ENCODE data around the gene KCNQ1. TPM values are rescaled to one million over a fixed set of nuclear protein-coding genes. Genes with fewer than 3 reads are reported as not detected.

Gene KCNQ1
- total RNA-seq, 1 donor from 2014 or later, result 8.5 TPM

GRCh38 chr11:2554338-2555207 lies 109.8 kb downstream of the KCNQ1 start:
- no peak overlapping the region for H3K4me3 Mint-ChIP-seq
- TF ChIP-seq, protein P1, sequence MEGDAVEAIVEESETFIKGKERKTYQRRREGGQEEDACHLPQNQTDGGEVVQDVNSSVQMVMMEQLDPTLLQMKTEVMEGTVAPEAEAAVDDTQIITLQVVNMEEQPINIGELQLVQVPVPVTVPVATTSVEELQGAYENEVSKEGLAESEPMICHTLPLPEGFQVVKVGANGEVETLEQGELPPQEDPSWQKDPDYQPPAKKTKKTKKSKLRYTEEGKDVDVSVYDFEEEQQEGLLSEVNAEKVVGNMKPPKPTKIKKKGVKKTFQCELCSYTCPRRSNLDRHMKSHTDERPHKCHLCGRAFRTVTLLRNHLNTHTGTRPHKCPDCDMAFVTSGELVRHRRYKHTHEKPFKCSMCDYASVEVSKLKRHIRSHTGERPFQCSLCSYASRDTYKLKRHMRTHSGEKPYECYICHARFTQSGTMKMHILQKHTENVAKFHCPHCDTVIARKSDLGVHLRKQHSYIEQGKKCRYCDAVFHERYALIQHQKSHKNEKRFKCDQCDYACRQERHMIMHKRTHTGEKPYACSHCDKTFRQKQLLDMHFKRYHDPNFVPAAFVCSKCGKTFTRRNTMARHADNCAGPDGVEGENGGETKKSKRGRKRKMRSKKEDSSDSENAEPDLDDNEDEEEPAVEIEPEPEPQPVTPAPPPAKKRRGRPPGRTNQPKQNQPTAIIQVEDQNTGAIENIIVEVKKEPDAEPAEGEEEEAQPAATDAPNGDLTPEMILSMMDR (IDR thresholded peaks at IDR 0.05; ENCODE audit: unreplicated experiment), result no peak
- no peaks in the 10 kb centered on the region for H3K36me3 Mint-ChIP-seq
- H3K9me3 Mint-ChIP-seq, result peaks cover 16% of the 10 kb centered on the region
- DNase-seq (ENCODE audit: low spot score in 2 of 2, unreplicated experiment in 2 of 2), result no peak
- H3K4me1 Mint-ChIP-seq, result peaks cover 9% of the 10 kb centered on the region
- H3K27me3 Mint-ChIP-seq (ENCODE audit: low read depth), result peaks cover 12% of the 10 kb centered on the region
- H3K27ac Mint-ChIP-seq, result peak overlapping the region; percentile 43

DNA sequence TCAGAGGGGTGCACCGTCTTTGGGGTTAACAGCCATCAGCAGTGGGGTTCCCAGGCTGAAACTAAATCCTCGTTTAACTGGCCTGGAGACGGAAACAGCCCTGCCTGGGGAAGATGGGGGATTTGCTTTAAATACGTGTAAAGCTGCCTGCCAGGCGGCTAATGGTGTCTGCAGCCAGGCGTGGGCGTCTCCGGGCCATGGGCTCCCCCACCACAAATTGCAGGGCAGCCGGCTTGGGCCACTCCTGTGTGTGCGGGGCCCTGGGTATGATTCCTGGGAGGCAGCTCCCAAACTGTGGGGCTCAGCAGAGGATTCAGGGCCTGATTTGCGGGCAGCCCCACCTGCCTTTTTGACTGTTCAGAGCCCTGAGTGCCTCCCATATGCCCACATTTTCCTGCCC lies 110.5 kb downstream of the KCNQ1 start:
- TF ChIP-seq, protein P1 (IDR thresholded peaks at IDR 0.05; ENCODE audit: unreplicated experiment), result no peak
- Mint-ChIP-seq H3K27me3 (ENCODE audit: low read depth) (peaks cover 12% of the 10 kb centered on the region), H3K4me1 (peaks cover 9% of the 10 kb centered on the region), H3K27ac (peak overlapping the region; percentile 43), H3K4me3 (no peak overlapping the region), H3K36me3 (no peaks in the 10 kb centered on the region), H3K9me3 (peaks cover 16% of the 10 kb centered on the region)
- DNase-seq (ENCODE audit: low spot score in 2 of 2, unreplicated experiment in 2 of 2), result no peak

DNA sequence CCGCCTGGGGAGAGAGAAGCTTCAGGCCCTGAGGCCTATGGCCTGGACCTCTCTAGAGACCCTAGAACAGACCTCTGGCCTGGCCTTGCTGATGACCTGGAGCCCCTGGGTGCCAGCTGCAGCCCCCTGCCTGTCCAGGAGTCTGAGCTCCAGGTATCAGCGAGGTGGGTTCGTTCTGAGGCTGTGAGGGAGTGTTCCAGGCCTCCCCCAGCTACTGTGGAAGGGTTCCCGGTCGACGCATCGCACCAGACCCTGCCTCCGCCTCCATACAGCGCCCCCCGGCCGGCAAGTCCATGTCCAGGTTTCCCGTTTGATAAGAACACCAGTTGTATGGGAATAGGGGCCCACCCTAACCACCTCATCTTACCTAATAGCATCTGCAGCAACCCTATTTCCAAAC lies 111.1 kb downstream of the KCNQ1 start:
- H3K4me1 Mint-ChIP-seq, result peaks cover 9% of the 10 kb centered on the region
- DNase-seq (ENCODE audit: low spot score in 2 of 2, unreplicated experiment in 2 of 2), result peak in 1 of 2 experiments; percentile 13
- H3K36me3 Mint-ChIP-seq, result no peaks in the 10 kb centered on the region
- peaks cover 12% of the 10 kb centered on the region for H3K27me3 Mint-ChIP-seq (ENCODE audit: low read depth)
- peaks cover 16% of the 10 kb centered on the region for H3K9me3 Mint-ChIP-seq
- TF ChIP-seq, protein P1 (IDR thresholded peaks at IDR 0.05; ENCODE audit: unreplicated experiment), result no peak
- no peak overlapping the region for H3K4me3 Mint-ChIP-seq
- H3K27ac Mint-ChIP-seq, result no peak overlapping the region

GRCh38 chr11:2557381-2557780 lies 112.6 kb downstream of the KCNQ1 start:
- H3K4me3 Mint-ChIP-seq, result no peak overlapping the region
- no peak overlapping the region for H3K27ac Mint-ChIP-seq
- no peak for DNase-seq (ENCODE audit: low spot score in 2 of 2, unreplicated experiment in 2 of 2)
- TF ChIP-seq, protein P1 (IDR thresholded peaks at IDR 0.05; ENCODE audit: unreplicated experiment), result no peak
- H3K4me1 Mint-ChIP-seq, result peaks cover 9% of the 10 kb centered on the region
- peaks cover 11% of the 10 kb centered on the region for H3K9me3 Mint-ChIP-seq
- H3K27me3 Mint-ChIP-seq (ENCODE audit: low read depth), result peaks cover 6% of the 10 kb centered on the region
- H3K36me3 Mint-ChIP-seq, result no peaks in the 10 kb centered on the region

GRCh38 chr11:2558397-2558796 lies 113.6 kb downstream of the KCNQ1 start:
- Mint-ChIP-seq H3K9me3 (peaks cover 11% of the 10 kb centered on the region), H3K36me3 (no peaks in the 10 kb centered on the region), H3K27ac (no peak overlapping the region), H3K4me1 (peaks cover 17% of the 10 kb centered on the region), H3K27me3 (ENCODE audit: low read depth) (peaks cover 6% of the 10 kb centered on the region), H3K4me3 (no peak overlapping the region)
- TF ChIP-seq, protein P1 (IDR thresholded peaks at IDR 0.05; ENCODE audit: unreplicated experiment), result no peak
- DNase-seq (ENCODE audit: low spot score in 2 of 2, unreplicated experiment in 2 of 2), result peak in 1 of 2 experiments; percentile 10
